ENCODE results near the gene ZNF606.

The ZNF606 gene

GRCh38 chr19:58002384-58003173 is at the start of gene ZNF606:
TSS of gene ZNF606 (minus strand) at chr19:58002820. CDS start at chr19:58001319, 1,501 bp downstream.
- DNase-seq: peak; percentile 84

GRCh38 chr19:58052256-58052655 is 49.6 kb upstream of the ZNF606 start:
- DNase-seq: no peak

- DNase-seq: no peak
Measured at GRCh38 chr19:58047672-58048071, 45.1 kb upstream of the ZNF606 start.

- no peak for DNase-seq
Measured at GRCh38 chr19:58046856-58047255, 44.2 kb upstream of the ZNF606 start.

GRCh38 chr19:58045411-58046050 is 42.9 kb upstream of the ZNF606 start:
- DNase-seq: no peak

- DNase-seq: no peak
Measured at GRCh38 chr19:58044886-58045285, 42.3 kb upstream of the ZNF606 start.

- no peak for DNase-seq
Measured at GRCh38 chr19:58044391-58044790, 41.8 kb upstream of the ZNF606 start.

GRCh38 chr19:58042495-58043340 is 40.1 kb upstream of the ZNF606 start:
- no peak for DNase-seq

- DNase-seq: no peak
Measured at GRCh38 chr19:58040751-58041525, 38.3 kb upstream of the ZNF606 start.

GRCh38 chr19:58038688-58039204 is 36.1 kb upstream of the ZNF606 start:
- no peak for DNase-seq

- DNase-seq: no peak
Measured at GRCh38 chr19:58037927-58038687, 35.5 kb upstream of the ZNF606 start.

GRCh38 chr19:58035863-58036262 is 33.2 kb upstream of the ZNF606 start:
- no peak for DNase-seq

GRCh38 chr19:58034477-58034793 is 31.8 kb upstream of the ZNF606 start:
- no peak for DNase-seq

GRCh38 chr19:58033741-58034476 is 31.3 kb upstream of the ZNF606 start, which contains the start of gene ZSCAN1:
TSS of gene ZSCAN1 (plus strand) at chr19:58034025. CDS start at chr19:58037837, 3,812 bp downstream.
- no peak for DNase-seq

- DNase-seq: no peak
Measured at GRCh38 chr19:58024661-58025060, 22.0 kb upstream of the ZNF606 start.

GRCh38 chr19:58022283-58022660 is 19.7 kb upstream of the ZNF606 start:
- no peak for DNase-seq

GRCh38 chr19:58021541-58022282 is 19.1 kb upstream of the ZNF606 start:
- peak; percentile 71 for DNase-seq

GRCh38 chr19:58020129-58020528 is 17.5 kb upstream of the ZNF606 start:
- DNase-seq: no peak

- no peak for DNase-seq
Measured at GRCh38 chr19:58014141-58014540, 11.5 kb upstream of the ZNF606 start.

GRCh38 chr19:58010507-58010906 is 7.9 kb upstream of the ZNF606 start:
- no peak for DNase-seq

Data from NCI-H526 treated with DMSO at 0.1 percent for 48 hours (cell line).